ENCODE measurements around the gene LY6G6F. TPM values are rescaled to one million over a fixed set of nuclear protein-coding genes. Genes with fewer than 3 reads are reported as not detected.
A peak's percentile ranks its signal among the peaks of the same experiment; 100 is the strongest.

The LY6G6F gene
- total RNA-seq, 1 donor from 2014 or later: not detected

GRCh38 chr6:31663126-31663960 is 43.3 kb upstream of the LY6G6F start:
- H3K9me3 ChIP-seq: no peaks in the 10 kb centered on the region
- intact Hi-C loops (cut with DNase I): no loop called here
- H3K4me1 ChIP-seq: peaks cover 75% of the 10 kb centered on the region

GRCh38 chr6:31663961-31664789 is 42.5 kb upstream of the LY6G6F start:
- H3K4me3 ChIP-seq: peak overlapping the region; percentile 79 to 95
- H3K36me3 ChIP-seq: peaks cover 0 to 32% of the 10 kb centered on the region in 2 donors
- no peak for TF ChIP-seq CTCF (IDR thresholded peaks at IDR 0.05)
- no peak for TF ChIP-seq POLR2A (IDR thresholded peaks at IDR 0.05)
- peak; percentile 24 to 50 for TF ChIP-seq POLR2AphosphoS5 (IDR thresholded peaks at IDR 0.05; ENCODE audit: insufficient read depth in 1 of 2, low read depth in 1 of 2)
- H3K27ac ChIP-seq: peak overlapping the region; percentile 95
- intact Hi-C loops (cut with DNase I): no loop called here
- DNase-seq (ENCODE audit: extremely low spot score in 2 of 2): no peak
- H3K4me1 ChIP-seq: peaks cover 71% of the 10 kb centered on the region
- H3K9me3 ChIP-seq: no peaks in the 10 kb centered on the region
- H3K27me3 ChIP-seq: no peaks in the 10 kb centered on the region

More at GRCh38 chr6:31663126-31663960, 43.3 kb upstream of the LY6G6F start:
- H3K4me3 ChIP-seq: peak overlapping the region; percentile 79 to 95
- H3K36me3 ChIP-seq: peaks cover 0 to 24% of the 10 kb centered on the region in 2 donors
- DNase-seq (ENCODE audit: extremely low spot score in 2 of 2): no peak
- H3K27me3 ChIP-seq: no peaks in the 10 kb centered on the region
- TF ChIP-seq CTCF (IDR thresholded peaks at IDR 0.05) (no peak), POLR2A (IDR thresholded peaks at IDR 0.05) (no peak), POLR2AphosphoS5 (IDR thresholded peaks at IDR 0.05; ENCODE audit: insufficient read depth in 1 of 2, low read depth in 1 of 2) (no peak)
- H3K27ac ChIP-seq: peak overlapping the region; percentile 95

DNA sequence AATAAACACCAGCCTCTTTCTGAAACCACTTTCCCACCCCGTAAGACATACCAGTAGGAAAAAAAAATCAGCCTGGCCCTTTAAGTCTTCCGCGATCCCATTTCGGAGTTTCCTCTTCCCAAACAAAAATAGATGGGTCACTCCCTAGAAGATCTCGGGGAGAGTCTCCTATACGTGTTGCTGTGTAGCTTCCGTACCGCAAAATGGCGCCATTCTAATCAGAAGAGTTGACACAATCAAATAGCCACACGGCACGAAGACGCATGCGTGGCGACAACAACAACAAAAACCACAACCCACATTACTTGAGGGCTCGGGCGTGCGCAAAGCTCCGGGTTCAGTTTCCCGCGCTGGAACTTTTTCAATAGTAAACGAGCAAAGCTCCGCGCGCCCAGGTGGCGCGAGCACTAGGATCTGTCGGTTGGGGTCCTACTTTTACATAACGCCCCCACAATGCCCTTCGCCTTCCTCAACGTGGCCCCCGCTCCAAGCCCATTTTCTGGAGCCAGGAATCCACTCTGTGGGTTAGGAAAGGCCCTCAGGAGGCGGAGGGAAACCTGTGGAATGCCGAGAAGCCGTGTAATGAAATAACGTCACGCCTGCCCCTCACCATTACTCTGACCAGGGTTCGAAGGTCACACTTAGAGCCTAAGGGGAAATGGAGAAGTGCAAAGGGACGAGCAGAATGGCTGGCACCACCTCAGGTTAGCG is 41.7 kb upstream of the LY6G6F start, which contains the start of gene GPANK1:
Gene GPANK1, minus strand, starts transcription at position 208 of the 711 bp plus-strand sequence. CDS start 519 bp downstream, outside the sequence.
- Histone ChIP-seq H3K9me3 (no peaks in the 10 kb centered on the region), H3K4me3 (peak within 1 kb of the TSS; percentile 79 to 95), H3K4me1 (peaks cover 63% of the 10 kb centered on the region), H3K27ac (peak within 1 kb of the TSS; percentile 95), H3K27me3 (no peaks in the 10 kb centered on the region), H3K36me3 (peaks cover 0 to 40% of the 10 kb centered on the region in 2 donors)
- TF ChIP-seq CTCF (IDR thresholded peaks at IDR 0.05) (no peak), POLR2A (IDR thresholded peaks at IDR 0.05) (peak in 1 of 2 donors; percentile 60), POLR2AphosphoS5 (IDR thresholded peaks at IDR 0.05; ENCODE audit: insufficient read depth in 1 of 2, low read depth in 1 of 2) (peak in 1 of 2 donors; percentile 98)
- intact Hi-C loops (cut with DNase I): no loop called here
- peak in 1 of 2 donors; percentile 96 for DNase-seq (ENCODE audit: extremely low spot score in 2 of 2)

DNA sequence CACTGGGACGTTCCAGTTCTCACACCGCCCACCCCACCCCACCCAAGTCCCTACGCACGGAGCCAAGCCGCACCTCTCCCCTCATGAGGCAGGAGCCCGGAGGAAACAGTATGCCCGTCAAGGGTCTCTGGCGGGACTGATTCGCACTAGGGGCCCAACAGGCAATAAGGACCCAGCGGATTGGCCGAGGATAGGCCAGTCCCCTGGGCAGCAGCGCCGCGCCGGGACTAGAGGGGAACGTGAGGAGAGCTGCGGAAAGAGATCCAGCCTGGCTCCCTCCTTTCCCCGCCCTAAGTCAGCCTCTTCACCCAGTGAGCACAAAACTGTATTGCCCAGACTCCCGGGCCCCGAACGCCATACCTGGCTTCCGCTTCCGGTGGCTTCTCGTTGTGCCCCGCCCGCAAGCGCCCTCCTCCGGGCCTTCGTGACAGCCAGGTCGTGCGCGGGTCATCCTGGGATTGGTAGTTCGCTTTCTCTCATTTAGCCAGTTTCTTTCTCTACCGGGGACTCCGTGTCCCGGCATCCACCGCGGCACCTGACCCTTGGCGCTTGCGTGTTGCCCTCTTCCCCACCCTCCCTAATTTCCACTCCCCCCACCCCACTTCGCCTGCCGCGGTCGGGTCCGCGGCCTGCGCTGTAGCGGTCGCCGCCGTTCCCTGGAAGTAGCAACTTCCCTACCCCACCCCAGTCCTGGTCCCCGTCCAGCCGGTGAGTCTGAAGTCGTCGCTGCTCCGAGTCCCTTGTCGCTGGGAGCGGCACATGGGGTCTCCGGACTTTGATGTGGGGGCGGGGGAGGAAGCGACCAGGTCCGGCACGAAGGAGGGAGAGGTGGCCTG is 40.9 kb upstream of the LY6G6F start, which contains the start of gene CSNK2B:
Gene CSNK2B, plus strand, starts transcription at position 580 of the 836 bp plus-strand sequence. CDS start 752 bp downstream, outside the sequence.
- Histone ChIP-seq H3K9me3 (no peaks in the 10 kb centered on the region), H3K27ac (peak within 1 kb of the TSS; percentile 95), H3K27me3 (no peaks in the 10 kb centered on the region), H3K36me3 (peaks cover 0 to 48% of the 10 kb centered on the region in 2 donors), H3K4me1 (peaks cover 59% of the 10 kb centered on the region), H3K4me3 (peak within 1 kb of the TSS; percentile 79 to 95)
- DNase-seq (ENCODE audit: extremely low spot score in 2 of 2): peak in 1 of 2 donors; percentile 99
- intact Hi-C loops (cut with DNase I): no loop called here
- peak; percentile 94 to 97 for TF ChIP-seq POLR2AphosphoS5 (IDR thresholded peaks at IDR 0.05; ENCODE audit: insufficient read depth in 1 of 2, low read depth in 1 of 2)
- TF ChIP-seq POLR2A (IDR thresholded peaks at IDR 0.05): peak; percentile 73 to 83
- no peak for TF ChIP-seq CTCF (IDR thresholded peaks at IDR 0.05)

All from vagina (tissue), 2 donors.